ENCODE measurements around the gene DTNA.

DTNA gene

GRCh38 chr18:34808389-34808788 is 98.3 kb downstream of the DTNA start:
- no peak for DNase-seq

- DNase-seq, result peak; percentile 41 to 68 (median 48)
Measured at GRCh38 chr18:34809451-34810072, 99.5 kb downstream of the DTNA start.

DNA sequence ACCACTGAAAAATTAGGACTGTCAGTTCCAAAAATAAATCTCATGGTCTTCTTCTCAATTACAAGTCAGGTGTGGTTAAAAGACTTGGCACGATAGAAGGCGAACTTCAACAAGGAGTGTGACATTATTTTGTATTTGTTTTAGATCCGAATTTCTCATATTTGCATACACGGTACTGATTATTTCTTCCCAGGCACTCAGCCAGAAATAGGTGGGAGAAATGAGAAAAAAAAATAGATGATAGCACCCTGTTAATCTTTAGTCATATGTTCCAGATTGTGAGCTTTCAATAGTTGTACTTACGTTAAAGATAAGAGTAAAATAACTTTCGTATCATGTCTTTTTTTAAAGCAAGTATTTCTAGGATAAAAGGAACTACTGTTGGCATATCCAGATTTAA is 106.1 kb downstream of the DTNA start:
- DNase-seq, result no peak

- no peak for DNase-seq
Measured at GRCh38 chr18:34817636-34818035, 107.5 kb downstream of the DTNA start.

DNA sequence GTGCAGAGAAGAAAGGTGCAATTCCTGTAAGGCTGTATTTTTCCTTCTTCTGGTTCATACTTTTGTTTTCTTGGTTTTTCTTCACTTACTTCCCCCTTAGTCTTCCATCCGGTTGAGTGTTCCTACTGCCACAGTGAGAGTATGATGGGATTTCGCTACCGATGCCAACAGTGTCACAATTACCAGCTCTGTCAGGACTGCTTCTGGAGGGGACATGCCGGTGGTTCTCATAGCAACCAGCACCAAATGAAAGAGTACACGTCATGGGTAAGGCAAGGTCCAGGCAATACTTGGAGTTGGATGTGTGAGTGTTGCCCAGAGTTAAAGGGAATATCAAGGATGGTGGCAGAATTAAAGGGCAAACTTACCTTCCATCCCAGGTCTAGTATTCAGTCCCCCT is 108.0 kb downstream of the DTNA start:
- DNase-seq, result no peak

- DNase-seq, result no peak
Measured at GRCh38 chr18:34820360-34821065, 110.4 kb downstream of the DTNA start.

GRCh38 chr18:34821669-34822210 is 111.6 kb downstream of the DTNA start:
- DNase-seq, result no peak

DNA sequence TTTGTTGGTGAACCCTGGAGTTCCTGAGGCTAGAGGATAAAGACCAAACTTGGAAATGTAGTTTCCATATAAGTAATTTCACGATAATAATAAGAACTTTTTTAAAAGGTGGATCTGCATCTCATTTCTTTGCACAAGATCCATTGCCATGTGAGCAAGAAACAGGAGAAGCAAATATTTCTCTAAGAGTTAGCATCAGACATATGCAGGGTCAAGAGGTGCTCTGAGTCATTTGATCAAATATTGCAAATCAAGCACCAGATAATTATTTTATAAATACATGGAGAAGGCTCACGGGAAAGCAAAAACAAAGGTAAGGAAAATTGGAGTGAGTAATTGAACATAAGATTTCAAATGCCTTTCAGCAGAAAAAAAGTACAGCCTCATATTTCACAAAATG is 118.0 kb downstream of the DTNA start:
- DNase-seq, result no peak

- DNase-seq, result no peak
Measured at GRCh38 chr18:34834897-34835296, 124.8 kb downstream of the DTNA start.

DNA sequence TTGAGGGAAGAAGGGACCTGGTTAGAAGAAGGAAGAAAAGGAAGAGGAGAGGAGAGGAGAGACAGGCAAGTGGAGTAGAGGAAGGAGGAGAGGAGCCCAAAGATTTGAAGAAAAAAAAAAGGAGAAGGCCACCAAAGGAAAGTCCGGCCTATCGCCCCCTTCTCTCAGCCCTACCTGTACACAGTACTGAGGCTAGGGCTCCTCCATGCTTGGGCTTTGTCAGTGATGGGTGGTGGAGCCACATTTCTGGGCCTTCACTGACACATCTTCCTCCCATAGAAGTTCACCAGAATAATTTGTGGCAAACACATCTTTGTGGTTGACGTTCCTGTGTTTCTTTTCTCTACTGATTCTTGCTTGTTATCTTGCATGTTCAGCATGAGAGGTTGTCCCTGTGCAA is 125.4 kb downstream of the DTNA start:
- DNase-seq, result no peak

DNA sequence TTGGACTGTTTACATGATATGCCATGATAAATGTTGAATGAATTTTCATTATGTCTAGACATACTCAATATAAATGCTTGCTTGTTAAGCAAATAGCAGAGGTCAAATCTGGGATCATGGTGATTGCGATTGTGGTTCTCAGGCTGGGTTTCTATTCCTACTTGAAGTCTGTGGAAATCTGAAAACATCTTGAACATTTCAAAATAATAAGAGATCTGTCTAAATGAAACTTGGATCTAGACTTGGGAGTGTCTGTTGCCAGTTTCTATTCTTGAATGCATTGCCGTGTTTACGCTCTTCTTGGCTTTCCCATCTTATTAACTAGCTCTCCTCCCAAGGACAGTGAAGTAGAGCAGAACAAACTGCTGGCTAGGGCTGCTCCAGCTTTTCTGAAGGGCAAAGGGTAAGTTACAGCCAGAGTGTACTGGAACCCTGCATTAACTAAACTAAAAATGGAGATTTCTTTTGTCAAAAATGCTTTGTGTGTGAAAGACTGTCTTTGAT is 127.7 kb downstream of the DTNA start:
- DNase-seq, result no peak

GRCh38 chr18:34838669-34839068 is 128.6 kb downstream of the DTNA start:
- no peak for DNase-seq

GRCh38 chr18:34840256-34840826 is 130.2 kb downstream of the DTNA start:
- no peak for DNase-seq

DNA sequence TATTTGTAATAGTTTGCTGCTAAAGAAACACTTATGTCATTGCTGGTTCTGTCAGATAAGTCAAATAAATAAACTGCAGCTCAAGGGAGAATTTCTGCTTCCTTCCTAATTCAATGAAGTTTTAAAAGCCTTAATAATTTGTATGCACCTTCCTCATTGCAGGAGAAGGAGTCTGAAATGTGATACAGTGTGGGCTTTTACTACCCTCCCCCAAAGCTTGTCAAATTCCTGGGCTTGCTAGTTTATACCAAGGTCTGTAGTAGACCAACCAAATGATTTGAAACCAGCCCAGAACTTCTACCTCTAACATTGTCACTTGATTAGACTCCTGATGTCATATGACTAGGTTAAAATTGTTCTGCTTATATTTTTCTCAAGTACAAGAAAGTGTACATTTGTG is 131.8 kb downstream of the DTNA start:
- no peak for DNase-seq

DNA sequence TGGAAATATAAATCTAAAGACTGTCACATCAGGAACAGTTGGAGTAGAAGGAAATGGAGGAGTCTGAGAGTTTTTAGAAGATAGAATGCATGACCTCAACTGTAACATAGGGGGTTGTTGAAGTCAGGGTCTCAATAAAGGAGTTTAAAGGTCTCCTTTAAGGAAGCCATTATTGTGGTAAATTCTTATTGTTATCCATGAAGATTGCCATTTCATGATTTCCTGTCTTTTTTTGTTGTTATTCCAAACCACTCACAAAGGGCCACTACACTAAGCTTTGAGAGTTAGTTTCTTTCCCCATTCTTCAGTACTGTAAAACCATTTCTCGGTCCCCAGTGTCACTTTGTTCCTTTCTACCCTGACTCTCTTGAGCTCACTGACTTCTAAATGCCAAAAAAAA is 134.0 kb downstream of the DTNA start:
- DNase-seq, result no peak

DNA sequence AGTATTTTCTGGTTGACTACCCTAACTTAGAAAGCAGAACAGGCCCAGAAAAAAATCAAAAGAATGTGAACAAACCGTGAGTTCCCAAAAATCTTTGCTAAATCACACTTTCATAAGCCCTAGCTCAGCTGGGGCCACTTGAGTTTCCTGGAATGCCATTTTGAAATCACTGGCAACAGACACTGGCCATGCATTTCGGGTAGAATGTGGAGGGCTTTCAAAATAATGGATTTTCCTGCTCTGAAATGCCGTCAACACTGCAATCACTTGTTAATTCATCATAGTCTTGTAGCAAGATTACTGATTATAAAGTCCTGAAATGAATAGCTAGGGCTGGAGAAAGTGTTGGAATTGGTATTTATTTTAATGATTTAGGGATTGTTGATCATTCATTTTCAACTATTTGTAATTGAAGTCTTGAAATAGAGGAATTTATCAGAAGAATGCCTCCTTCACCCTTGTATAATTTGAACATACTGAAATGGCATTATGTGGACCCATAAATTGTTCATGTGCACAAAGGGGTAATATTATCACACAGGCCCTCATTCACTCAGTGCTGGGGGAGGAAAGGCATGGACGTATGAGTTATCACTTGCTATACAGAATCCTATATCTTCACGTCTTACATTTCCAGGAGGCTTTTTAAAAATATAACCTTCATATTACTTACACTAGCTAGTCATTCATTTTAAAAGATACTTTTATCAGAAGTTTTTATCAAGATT is 134.8 kb downstream of the DTNA start:
- DNase-seq, result peak; percentile 12 to 54 (median 26)

DNA sequence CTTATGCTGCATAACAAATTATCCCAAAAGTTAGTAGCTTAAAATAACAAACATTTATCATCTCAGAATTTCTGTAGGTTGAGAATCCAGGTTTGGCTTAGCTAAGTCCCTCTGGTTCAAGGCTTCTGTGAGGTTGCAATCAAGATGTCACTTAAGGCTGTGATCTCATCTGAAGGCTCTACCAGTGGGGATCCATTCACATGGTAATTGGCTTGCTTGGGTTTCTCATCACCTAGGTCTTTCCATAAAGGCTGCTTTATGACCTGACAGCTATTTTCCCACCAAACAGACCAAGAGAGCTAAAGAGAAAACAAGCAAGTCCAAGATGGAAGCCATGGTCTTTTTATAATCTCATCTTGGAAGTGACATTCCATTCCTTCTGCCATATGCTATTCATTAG is 137.3 kb downstream of the DTNA start:
- DNase-seq, result no peak

DNA sequence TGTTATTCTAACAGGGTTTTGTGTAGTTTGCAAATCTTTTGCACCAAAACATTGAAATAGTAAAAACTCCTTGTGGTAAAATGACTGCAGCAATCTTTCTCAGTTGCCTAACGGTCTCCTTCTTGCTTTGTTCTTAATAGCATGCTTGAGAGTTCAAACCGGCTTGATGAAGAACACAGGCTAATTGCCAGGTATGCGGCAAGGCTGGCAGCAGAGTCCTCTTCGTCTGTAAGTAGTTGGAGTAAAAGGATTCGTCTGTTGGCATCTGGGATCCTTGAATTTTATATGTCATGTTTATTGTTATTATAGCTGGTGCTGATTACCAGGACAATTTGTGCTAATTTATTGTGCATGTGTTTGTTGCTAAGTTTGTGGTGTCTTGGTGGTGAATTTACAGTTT is 138.1 kb downstream of the DTNA start:
- DNase-seq, result no peak

DNA sequence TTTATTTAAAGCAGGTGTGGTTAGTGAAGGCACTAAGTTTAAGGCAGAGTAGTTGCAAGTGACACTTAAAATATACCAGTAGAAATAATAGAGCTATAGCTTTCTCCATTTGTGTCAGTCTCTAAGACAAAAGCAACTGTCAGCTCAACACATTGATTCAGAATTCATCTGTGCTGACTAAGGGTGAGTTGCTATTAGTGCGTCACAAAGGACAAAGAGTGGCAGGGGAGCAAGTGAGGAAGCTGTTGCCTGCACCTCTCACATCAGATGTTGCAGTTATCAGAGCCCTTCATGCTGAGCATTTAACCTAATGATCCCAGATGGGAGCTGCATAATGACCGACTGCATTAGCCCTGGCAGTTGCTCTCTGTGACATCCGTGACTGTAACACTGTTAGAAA is 138.6 kb downstream of the DTNA start:
- DNase-seq, result no peak

- peak; percentile 58 to 83 (median 74) for DNase-seq
Measured at GRCh38 chr18:34857320-34857719, 147.2 kb downstream of the DTNA start.

- DNase-seq, result no peak
Measured at GRCh38 chr18:34858188-34858587, 148.1 kb downstream of the DTNA start.

GRCh38 chr18:34859496-34859895 is 149.4 kb downstream of the DTNA start:
- peak; percentile 44 to 70 (median 61) for DNase-seq

- no peak for DNase-seq
Measured at GRCh38 chr18:34862561-34862960, 152.5 kb downstream of the DTNA start.
